Urothelium cell line (cell line): ENCODE results near the gene ITPR2.
"Not testable (repeated sequence)": the region's sequence is repeated elsewhere in the genome, so short reads cannot be mapped to it uniquely, and the experiment has no call there.

Experiments used
- DNase-seq: peaks from one replicate; pipeline ENCODE4 v3.0.0; 2011; ENCODE audit warnings: low spot score, mixed read lengths
- FAIRE-seq: peaks from 2 replicates; lab custom pipeline; 2011; peaks lifted over from hg19 to GRCh38; lab: Jason Lieb, UNC

The ITPR2 gene

DNA sequence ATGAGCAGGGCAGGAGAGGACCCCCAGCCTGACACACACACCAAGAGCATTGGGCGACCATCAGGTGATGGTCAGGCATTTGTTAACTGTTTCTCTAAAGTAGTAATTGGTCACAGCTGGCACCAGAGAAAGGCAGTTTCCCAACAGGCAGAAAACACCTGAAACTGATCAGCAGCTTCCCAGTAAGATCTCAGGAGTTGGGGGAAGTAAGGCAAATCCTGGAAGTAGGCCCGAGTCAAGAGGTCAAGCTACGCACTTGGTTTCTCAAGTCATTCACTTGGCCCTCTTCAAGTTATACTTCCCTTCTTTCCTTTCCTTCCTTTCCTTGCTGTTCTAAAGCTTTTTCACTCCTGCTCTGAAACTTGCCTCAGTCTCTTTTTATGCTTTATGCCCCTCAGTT is 501.9 kb downstream of the ITPR2 start:
- no peak for FAIRE-seq

DNA sequence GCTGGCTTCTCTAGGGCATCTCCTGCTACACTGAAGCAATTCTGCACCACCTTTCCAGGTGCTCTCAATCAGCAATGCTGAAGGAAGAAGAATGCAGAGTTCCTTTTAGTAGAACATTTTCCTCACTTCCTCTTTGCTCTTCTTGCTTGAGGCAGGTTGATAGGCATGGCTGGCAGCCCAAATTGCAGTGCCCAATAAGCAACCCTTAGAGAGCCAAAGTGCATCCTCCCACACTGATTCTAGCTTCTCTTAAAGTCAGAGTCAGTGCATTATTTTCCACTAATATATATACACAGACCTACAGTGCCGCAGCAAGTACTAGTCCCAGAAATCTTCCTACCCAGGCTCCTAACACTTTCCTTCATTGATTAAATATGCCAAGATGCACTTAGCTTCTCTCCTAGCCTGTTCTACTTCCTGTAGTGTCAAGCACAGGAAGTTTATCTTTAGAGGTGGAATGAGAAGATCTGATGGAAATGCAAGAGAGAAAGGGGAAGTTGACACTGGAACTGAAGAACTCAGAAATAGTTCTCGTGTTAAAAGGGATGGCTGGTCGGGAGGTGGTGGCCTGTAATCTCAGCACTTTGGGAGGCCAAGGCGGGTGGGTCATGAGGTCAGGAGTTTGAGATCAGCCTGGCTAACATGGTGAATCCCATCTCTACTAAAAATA is 504.9 kb downstream of the ITPR2 start:
- no peak for DNase-seq
- no peak for FAIRE-seq

More for the DNA sequence above, 501.9 kb downstream of the ITPR2 start:
- DNase-seq, result no peak

DNA sequence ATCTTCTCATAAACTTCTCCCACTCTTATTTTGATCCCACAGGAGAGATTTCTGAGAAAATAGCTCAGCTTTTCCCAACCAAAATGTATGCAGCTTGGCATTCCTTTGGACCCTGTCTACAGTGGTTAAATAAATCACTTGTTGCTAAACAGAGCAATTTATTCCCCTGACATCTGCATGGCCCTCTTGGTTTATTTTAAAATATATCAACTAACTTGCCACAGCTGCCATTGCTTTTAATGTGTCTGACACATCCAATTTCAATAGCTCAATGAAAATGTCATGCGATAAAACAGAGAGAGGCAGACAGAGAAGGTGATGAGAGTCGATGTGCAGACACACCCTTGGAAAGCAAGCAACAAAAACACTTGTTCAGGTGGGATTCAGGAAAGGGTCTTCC is 509.3 kb downstream of the ITPR2 start:
- no peak for DNase-seq
- no peak for FAIRE-seq

DNA sequence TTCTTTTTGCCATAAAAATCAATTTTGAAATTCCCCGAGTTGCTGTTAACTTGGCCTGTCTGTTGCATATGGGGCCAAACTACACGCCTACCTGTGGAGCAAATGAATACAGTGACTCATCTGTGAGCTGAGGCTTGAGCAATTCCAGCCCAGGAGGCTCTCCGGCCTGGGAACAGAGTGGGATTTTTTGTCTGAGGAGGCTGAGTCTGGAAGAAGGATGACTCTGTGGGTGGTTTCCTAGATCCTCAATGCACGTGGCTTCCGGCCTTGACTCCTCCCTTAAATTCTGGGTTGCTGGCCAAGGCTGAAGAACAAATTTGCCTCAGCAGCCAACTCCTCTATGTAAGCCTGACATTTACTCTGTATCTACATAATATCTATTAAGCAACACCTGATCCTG is 513.5 kb downstream of the ITPR2 start:
- FAIRE-seq (no peak), DNase-seq (no peak)

DNA sequence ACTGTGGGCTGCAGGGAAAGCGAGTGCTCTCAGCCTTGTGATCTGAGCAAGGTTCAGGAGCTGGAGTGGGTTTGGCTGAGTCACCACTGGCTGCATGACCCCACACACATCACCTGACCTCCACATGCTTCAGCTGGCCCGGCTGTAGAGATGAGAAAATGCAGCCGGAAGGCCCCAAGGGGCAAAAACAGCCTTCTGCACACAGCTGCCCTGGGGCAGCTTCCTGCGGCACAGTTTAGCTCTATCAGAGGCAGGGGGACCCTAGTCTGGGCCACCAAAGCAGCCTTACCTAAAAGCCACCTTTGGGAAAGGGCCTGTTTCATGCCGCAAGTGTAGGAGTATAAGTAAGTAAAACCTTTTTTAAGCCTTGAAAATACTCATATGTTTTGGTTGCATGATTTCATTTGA is 514.3 kb downstream of the ITPR2 start:
- DNase-seq, result peak; percentile 65
- FAIRE-seq, result no peak

DNA sequence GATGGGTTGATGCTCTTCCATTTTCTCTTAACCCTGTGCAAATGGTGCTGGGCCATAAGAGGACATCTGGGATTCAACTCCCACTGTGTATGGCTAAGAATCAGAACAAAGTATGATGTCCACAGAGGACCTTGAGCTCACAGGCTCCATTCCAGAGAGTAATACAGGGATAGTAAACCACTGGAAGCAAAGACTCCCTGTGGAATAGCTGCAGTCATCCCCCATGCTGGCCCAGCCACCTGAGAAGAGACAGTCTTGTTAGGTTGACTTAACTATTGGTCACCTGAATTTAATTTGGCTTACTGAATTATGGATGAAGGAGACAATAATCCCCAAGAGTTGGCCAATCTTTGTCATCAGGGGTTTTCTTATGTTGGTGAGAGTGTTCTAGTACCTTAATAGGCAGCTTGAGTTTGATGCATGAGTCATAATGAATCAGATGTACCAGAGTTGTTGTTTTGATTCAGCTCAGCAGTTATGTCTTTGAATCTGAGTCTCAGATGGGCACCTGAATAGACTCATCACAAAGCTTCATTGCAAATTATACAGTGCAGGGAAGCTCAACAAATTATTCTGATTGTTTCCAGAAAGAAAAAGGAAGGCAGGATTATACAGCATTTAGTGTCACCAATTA is 514.9 kb downstream of the ITPR2 start:
- no peak for FAIRE-seq

DNA sequence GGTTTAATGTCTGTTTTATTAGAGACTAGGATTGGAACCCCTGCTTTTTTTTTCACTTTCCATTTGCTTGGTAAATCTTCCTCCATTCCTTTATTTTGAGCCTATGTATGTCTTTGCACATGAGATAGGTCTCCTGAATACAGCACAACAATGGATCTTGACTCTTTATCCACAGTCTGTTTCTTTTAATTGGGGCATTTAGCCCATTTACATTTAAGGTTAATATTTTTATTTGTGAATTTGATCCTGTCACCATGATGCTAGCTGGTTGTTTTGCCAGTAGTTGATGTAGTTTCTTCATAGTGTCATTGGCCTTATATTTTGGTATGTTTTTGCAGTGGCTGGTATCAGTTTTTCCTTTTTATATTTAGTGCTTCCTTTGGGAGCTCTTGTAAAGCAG is 518.9 kb downstream of the ITPR2 start:
- not testable (repeated sequence) for FAIRE-seq, DNase-seq

More for the DNA sequence above, 514.9 kb downstream of the ITPR2 start:
- DNase-seq, result peak; percentile 52

DNA sequence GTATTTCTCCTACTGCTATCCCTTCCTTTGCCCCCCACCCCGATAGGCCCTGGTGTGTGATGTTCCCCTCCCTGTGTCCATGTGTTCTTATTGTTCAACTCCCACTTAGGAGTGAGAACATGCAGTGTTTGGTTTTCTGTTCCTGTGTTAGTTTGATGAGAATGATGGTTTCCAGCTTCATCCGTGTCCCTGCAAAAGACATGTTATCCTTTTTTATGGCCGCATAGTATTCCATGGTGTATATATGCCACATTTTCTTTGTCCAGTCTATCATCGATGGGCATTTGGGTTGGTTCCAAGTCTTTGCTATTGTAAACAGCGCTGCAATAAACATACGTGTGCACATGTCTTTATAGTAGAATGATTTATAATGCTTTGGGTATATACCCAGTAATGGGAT is 522.5 kb downstream of the ITPR2 start:
- DNase-seq, FAIRE-seq: not testable (repeated sequence)

DNA sequence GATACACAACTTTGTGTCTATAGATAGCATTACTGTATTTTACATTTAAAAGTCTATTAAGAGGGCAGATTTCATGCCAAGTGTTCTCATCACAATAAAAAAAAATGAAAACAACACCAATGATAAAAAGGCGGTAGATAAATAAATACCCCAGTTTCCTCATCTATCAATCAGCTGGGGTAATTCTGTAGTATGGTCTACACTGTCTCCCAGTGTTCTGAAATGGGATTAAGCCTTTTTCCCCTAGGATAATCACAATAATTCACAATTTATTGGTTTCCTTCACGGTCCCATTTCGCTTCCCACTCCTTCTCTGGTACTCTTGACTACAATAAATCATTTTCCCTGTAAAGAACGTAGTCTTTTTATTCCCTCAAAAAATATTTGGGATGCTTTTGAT is 523.4 kb downstream of the ITPR2 start:
- DNase-seq, result no peak
- FAIRE-seq, result no peak

DNA sequence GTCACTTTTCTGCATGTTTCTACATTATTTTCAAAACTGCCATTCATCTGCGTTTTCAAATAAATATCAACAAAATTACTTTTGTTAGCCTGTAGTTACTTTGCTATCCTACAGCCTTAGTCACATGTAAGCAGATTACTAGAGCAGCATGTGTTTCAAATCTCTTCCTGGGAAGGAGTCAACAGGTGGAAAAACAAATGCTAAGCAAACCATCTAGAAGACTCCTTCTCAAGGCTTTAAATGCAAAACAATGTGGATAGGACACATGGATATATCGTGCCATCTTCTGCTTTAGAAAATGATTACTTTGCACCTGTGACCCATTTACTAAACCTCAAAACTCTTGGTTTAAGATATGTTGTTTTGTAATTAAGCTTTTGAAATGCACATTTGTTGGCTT is 528.7 kb downstream of the ITPR2 start:
- no peak for FAIRE-seq
- no peak for DNase-seq

DNA sequence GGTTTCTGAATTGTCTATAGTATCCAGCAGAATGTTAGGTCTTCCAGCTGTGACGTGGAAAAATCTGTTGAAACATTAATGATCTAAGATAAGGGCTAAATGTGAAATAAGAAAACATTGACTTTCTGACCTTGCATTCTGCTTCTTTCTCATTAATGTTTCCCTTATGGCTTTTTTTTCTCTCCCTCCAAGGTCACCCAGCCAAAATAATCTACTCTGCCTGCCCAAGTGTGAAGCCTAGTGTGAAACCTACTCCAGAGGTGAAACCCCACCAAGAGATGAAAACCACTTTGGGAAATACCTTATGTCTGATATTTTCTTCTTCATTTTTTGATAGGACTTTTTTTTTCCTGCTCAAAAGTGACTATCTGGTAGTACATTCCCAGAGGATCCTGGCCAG is 529.6 kb downstream of the ITPR2 start:
- FAIRE-seq, result no peak
- DNase-seq, result no peak

DNA sequence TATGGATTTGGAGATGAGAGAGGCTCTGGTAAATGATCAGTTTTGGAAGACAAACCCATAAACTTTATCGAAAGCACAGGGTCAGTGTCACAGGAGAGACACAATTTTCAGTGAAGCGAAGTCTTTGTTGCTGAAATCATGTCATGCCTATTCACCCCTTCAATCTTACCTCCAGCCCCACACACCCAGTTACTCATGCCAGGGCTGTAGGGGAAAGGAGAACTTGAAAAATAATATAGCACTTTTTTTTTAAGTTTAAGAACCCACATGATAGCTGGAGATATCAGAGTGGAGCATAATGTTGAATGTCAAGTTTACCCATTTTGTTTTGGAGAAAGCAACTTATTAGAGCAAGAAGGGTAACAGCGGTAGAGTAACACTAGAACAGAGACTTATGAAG is 530.2 kb downstream of the ITPR2 start:
- no peak for FAIRE-seq

DNA sequence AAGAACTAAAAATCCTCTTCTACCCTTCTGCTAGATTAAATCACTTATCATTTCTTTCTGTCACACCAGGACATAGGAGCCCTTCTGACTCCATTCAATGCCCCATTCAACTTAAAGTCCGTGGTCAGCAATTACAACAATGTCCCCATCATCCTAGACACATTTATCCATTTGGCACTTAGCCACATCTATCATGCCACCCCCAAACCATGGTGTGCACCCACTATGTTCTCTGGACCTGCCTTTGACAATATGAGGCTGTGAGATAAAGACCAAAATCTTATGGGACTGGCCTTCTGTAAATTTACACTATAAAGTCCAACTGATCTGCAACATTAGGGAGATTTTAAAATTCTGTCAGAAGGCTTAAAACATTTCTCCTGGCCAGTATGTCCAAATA is 533.2 kb downstream of the ITPR2 start:
- DNase-seq (no peak), FAIRE-seq (no peak)

More for the DNA sequence above, 530.2 kb downstream of the ITPR2 start:
- no peak for DNase-seq

DNA sequence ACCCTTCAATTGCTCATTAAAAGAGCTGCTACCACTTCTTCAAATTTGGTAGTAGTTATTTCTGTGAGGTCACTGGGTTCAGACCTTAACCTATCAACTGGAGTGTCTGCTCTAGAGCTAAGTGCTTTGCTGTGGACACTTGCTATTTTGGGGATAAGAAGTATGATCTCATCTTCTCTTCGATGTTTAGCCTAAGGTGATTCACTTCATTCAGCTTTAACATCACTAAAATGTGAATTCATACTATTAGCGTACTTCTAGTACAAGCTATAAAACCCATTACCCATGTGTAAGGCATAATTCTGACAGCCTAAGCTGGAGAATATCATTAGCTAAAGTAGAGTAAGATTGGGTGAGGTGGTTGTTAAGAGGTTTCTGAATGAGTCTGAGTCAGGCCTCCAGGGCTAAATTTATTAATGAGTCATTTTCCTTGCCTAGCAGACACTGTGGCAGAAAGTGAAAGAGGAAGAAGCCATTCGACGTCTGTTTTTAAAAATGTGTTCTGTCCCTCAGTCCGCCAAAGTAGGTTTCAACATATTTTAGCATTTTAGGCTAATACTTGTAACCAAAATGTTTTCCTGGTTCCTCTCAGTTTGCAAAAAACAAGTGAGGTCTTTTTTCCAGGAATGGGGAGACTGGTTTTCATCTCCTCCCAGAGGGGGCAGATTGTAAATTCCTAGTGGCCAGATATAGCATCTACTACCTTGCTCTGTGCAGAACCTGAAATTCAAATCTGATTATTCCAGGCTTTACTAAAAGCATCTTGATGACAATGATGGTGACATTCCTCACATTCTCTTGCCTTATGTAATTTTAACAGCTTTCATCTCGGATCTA is 534.0 kb downstream of the ITPR2 start:
- FAIRE-seq, result no peak
- peak; percentile 77 for DNase-seq

DNA sequence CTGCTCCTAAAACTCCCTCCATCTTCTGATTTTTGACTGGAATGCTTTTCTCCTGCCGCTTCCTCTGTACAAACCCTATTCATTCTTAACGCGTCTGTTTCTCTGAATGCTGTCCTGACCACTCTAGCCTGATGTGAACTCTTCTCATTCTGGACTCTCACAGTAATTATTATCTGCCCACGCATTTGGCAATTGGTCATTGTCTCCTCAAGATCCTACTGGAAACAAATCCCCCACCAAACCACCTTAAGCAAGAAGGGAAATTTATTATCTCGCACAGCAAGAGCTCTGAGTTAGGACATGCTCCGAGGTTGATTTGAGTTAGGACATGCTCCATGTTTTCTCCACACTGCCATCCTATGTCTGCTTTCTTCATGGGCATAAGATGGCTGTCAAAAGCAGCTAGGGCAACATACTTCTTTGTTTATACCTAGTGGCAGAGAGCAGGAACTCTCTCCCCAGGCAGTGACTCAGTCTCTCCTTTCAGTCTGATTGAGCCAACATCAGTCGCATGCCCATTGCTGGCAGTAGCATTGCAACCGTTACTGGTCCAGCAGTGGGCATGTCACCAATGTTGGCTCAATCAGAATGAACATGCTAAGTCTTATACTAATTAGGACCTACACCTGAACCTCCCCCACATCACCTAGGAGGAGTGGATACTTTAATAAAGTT is 535.5 kb downstream of the ITPR2 start:
- FAIRE-seq (no peak), DNase-seq (no peak)

DNA sequence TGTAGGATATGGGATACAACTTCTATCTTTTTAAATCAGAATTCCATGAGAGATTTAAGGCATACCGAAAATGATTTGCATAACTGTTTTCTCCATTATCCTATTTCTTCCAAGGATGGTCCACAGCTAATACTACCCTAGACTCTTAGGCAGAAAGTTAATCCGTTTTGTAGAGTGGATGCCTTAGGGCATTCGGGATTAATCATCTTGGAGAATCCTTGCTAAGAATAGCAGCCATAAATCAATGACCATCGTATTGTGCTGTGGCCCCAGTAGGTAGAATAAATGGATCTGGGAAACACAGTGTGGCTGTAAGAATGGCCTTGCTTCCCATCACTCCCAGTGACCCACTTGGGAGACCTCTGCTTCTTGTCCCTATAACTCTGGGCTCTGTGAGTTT is 538.0 kb downstream of the ITPR2 start:
- no peak for FAIRE-seq
- DNase-seq, result no peak

DNA sequence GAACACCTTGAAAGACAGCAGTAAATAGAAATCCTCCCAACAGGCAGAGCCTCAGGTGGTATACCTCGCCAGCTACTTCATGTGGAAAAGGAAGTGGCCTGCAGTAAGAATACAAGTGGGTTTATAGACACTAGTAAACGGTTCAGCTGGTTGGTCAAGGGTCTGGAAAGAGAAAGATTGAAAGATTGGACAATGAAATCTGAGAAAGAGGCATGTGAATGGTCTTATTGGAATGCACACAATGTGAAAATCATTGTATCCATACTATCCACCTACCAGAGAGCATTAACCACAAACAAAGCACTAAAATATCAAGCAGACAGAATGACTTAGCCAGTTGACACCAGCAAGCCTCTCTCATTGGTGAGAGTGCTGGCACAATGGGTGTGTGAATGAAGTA is 539.4 kb downstream of the ITPR2 start:
- DNase-seq (no peak), FAIRE-seq (no peak)

DNA sequence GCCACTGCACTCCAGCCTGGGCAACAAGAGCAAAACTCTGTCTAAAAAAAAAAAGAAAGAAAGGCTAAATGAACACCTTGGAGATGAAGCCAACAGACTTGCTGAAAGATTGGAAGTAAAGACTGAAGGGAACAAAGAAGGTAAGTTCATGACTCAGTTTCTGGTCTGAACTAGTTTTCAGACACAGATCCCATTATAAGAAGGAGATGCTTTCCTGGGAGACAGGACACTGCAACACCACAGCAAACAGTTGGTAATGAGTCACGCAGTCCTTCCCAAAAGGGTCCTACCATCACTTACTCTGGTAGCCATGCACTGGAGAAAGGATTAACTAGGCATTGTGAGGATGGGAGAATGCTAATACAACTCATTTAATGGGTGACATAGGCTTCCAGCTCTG is 540.4 kb downstream of the ITPR2 start:
- DNase-seq (no peak), FAIRE-seq (no peak)

DNA sequence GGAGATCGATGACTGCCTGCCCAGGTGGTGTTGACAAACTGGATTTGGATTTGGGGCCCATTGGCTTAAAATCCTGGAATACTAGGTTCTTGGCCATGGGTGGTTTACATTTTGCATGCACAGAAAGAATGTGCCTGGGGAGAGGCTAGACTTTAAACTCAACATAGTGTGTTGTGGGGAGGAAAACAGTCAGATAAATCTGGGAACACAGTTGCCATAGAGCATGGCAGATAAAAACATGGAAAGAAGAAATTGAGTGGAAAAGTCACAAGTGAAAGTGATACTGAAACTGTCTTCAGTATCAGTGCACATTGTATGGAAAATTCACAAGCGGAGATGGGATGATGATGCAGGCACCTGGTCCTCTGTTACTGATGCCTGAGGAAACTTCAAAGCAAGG is 542.4 kb downstream of the ITPR2 start:
- no peak for DNase-seq
- FAIRE-seq, result no peak

DNA sequence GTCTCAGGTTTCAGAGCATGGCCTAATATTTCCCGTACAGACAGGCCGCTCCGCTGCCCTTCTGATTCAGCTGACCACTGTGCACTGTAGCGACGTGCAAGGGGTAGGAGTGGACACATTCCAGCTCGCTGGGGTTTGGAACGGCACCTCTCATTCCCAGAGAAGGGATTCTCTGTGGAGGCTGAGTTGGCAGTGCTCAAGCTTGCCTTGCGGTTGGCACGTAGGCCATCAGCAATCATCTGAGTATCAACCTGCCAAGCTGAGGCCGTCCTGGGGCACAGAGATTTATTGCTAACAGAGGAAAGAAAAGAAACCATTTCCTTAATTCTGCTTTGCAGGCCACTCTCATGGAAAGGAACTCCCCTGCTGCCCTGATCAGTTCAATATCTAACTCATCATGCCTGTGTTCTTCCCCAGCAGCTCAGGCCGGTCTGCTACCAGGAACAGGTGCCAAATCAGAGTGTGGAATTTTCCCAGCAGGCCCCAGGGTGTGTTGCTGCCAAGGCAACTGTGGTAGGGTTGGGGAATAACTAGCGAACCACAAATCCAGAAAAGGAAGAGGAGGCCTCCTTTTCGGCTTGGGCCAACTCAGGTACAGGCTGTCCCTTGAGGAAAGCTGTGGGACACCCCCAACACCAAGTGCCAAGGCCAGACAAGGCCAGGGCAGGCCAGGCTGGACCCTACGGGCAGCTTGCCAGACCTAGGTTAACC is 545.2 kb downstream of the ITPR2 start:
- FAIRE-seq, result no peak
- DNase-seq, result no peak
